ENCODE measurements around the gene DPF3. TPM values are rescaled to one million over a fixed set of nuclear protein-coding genes. Genes with fewer than 3 reads are reported as not detected.
"Not testable (repeated sequence)": the region's sequence is repeated elsewhere in the genome, so short reads cannot be mapped to it uniquely, and the experiment has no call there.

Gene DPF3
- total RNA-seq, 1 donor from 2014 or later: 0.89 TPM

DNA sequence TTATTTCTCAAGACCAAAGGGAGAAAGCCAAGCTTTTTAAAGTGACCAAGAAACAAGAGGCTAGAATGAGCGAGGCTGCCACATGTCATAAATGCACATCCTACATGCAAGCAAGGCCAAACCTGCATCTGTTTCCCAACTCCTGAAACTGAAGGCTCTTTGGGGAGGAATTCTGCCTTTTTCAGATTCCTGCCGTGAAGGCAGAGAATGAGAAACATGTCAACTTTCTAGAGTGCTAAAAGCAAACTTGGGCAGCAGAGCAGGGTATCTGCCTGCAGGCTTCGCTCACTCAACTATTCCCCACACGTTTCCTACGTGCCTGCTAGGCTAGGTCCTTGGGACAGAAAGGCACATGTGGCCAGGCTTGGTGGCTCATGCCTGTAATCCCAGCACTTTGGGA, 15.2 kb downstream of the DPF3 start:
- no peak for DNase-seq

DNA sequence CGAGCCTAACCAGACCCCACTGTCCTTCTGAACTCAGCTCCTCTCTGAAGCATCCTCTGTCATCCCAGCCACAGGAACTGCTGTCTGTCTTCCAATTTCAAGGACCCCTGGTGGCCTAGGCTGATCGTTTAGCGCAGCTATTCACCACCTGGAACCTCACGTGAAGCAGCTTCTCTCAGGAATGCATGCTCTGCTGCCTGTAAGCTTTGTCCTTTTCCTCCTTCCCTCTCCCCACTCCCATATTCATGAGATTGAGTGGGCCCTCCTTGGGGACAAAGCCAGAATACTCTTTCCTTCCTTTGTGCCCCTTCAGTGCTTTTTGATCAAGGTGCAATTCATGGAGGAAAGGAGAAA, 17.2 kb downstream of the DPF3 start:
- DNase-seq: no peak

DNA sequence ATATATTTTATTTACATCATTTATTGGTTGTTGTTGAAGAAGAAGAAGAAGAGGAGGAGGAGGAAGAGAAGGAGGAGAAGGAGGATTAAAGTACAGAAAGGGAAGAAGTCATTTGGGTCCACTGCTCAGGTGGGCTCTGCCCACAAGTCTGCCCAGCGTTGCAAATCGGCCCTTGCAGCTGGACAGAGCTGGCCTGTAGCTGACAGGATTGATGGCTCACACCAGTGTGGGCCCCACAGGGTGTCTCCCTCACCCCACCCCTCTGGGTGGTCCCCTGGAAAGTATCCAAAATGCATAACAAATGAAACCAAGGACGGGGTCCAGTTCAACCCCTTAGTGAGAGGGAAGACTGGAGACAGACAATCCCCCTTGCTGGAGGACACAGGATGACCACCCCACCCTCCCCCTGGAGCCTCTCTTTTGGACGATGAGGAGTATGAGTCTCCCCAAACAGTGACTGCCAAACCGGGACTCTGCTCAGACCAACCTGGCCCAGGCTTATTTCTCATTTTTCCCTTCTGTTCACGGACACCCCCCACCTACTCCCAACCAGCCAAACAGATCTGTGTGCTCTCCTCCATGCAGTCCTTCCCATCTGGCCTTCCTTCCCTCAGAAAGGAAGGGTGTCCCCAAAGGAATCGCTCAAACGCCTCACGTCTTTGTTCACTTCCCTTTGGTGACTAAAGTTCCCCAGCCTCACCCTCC, 17.7 kb downstream of the DPF3 start:
- DNase-seq: no peak

DNA sequence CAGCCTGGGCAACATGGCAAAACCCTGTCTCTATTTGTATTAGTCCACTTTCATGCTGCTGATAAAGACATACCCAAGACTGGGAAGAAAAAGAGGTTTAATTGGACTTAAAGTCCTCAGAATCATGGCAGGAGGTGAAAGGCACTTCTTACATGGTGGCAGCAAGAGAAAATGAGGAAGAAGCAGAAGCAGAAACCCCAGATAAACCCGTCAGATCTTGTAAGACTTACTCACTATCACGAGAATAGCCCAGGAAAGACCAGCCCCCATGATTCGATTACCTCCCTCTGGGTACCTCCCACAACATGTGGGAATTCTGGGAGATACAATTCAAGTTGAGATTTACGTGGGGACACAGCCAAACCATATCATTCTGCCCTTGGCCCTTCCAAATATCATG, 23.0 kb downstream of the DPF3 start:
- DNase-seq: not testable (repeated sequence)

DNA sequence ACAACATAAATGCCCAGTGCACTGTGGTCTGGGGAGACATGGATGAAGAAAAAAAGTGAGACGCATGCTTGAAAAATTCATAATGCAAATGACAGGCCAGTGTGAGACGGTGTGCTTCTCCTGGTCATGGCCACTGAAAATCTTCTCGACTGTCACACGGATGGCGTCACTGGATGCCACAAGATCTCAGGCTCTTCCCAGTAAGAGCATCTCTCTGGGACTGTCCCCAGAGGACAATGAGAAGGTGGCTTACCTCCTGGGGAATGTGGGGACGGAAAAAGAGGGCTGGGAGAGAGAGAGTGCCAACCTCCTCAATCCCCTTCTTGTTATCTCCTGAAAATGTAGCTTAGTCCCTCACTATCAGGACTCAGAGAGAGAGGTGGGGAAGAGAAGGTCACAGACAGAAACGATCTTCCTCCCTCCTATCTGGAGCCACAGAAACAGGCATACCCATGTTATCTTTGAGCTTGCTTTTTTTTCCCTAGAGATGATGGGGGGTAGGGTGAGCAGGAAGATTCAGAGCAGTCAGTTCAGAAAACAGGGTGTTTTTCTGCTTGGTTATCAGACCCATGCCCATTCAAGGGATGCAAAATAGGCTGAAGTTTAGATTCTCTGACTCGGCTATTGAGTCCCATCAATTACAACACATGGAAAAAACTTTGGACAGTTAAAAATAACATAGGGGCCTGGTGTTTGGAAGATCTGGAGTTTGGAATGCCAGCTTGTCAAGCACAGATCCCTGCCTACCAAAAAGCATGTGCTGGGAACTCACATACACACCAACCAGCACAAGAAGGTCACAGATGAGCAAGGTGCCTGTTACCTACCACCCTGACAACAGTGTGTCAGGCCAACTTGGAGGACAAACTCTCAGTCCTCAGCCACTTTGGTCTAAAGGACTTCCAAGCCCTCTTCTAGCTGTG, 24.2 kb downstream of the DPF3 start:
- DNase-seq: no peak

DNA sequence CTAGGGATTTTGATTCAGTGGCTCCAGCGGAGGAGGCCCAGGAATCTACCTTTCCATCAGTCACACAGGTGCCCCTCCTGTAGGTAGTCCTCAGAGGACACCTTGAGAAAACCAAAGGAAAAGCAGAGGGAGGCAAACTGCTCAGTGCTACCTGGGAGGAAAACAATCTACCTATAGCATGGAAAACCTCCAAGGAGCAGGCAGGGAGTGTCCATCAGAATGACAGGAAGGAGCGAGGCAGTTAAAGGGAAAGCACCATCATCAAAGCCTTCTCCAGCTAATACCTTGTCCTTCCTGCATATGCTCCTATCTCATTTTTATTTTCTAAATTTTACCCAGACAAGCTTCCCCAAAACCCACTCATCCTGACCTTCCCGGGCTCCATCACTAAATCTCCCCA, 25.4 kb downstream of the DPF3 start:
- DNase-seq: no peak

DNA sequence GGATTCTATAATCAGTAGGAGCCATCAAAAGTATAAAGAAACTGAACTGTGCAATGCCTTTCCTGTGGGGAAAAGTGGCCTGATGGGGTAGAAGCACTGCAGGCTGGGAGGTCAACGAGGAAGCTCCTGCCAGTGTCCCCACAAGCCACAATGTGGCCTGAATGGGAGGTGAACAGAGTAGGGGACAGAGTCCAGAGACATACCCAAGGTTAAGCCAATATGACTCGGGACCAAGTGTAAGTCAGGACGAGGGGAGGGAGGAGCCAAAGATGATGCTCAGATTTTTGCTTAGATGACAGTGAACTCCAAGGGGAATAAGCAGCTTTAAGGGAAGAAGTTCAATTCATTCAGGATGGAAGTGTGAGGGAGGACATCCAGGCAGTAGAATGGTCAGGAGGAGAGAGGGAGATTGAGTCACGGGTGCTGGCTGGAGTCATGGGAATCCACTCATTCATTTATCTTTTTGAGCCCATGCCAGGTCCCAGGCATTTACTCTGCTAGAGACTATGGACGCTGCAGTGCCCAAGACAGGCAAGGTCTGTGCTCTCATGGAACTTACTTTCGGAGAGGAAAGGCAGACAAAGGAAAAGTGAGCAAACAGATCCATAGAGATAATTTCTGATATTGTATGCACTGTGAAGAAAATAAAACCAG, 29.1 kb downstream of the DPF3 start:
- DNase-seq: no peak

DNA sequence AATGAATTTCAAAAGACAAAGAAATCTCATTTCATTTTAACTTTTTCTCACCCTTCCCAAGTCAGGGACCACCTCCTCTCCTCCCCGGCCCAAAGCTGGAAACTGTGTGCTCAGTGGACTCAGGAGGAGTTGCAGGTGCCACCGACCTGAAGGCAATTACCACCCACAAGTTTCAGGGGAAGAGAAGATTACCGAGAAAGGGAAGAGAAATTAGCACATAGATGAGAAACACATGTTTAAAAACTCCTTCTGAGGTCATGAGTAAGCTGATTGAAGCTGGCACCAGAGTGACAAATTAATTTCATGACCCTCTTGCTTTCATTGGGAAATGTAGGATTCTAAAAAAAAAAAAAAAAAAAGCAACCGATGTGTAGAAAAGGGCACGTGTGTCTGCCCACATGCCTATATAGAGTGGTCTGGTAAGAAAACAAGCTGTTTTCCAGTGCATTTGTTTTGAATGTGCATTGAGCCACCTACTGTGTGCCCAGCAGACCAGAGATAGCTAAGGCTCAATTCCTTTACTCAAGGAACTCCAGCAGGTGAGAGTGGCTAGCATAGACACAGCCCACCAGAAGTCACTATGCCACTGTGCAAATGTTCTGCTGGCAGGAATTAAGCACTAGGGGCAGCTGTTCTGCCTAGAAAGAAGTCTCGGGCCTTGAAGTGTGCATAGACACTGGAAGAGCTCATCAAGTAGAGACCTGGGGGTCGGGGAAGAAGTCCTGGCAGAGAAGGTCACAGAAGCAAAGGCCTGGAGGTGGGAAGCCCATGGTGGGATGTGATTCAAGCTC, 30.5 kb downstream of the DPF3 start:
- DNase-seq: no peak

DNA sequence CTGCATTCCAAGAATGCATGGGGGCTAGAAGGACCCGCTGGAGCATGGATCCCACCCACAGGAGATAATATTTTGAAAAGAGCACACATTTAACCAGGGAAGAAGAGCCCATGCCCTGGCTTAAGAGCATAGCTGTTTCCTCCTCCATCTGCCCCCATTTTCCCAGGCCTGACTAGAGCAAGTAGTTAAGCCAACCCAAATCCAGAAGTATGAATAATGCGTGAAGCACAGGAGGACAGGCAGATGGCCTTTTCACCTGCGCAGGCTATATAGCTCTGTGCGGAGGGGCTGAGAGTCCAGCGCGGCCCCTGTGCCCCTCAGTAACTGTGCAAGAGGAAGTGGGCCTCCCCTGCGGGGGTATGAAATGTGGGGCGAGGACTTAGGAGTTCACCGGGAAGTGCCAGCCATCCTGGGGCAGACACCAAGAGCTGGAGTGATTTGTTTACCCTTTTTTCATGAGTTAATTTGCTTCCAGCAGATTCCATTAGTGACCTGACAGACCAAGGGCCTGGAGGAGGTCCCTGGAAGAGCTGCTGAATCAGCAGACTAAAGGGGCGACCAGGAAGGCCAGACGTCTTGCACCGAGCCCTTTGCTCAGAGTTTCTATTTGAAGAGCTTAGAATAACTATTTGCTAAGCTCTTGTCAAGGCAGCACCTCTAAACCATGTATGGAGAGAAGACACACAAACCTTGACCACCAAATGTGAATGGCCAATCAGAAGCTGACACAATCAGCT, 37.2 kb downstream of the DPF3 start:
- no peak for DNase-seq

DNA sequence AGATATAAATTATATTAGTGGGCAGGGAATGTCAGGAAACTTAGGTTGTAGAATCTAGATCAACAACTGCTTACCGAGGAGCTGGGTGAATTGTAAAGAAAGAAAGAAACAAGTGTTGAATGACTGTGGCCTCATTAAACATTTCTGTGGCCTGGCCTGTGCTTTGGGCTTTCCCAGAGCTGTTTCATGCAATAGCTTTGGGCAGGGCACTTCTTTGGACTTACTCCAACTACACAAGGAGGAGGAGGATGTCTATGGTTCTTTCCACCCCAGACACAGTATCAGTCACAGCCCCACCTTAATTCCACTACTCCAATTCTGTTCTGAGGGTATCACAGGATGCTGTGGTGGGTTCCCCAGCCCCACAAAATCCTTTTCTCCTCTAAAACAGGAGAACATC, 38.0 kb downstream of the DPF3 start:
- no peak for DNase-seq

DNA sequence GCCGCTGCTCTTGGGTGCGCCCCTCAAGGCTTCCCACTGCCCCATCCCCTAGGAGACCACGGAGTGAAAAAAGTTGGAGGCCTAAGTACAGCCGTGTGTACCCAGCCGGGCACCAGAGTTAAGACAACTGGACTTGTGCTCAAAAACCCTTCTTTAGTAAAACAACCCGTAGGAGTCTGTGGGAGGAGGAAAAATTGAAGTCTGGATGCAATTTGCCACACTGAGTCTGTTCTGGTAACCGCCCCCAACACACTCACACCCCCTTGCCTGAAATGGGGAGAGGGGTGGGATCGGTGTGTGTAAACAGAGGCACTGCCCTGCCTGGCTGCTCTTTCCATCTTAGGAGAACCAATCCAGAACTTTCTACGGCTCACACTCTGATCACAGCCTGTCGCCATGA, 41.7 kb downstream of the DPF3 start:
- DNase-seq: no peak

DNA sequence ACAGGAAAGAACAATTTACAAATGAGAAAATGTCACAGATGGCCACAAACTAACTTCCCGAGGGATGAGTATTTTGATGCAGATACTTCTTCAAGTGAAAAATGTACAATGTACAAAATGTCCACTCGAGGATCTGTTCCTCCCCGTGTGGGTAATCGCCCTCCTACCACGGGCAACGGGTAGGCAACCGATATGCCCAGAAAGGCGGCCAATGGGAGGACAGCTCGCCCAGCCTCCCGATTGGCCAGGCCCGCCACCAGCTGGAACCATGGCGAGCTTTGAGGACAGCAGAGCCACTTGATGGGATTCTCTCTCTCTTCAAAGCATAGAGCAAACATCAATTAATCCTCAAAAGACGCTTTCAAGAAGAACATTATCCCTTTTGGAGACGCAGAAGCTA, 42.3 kb downstream of the DPF3 start:
- DNase-seq: no peak

DNA sequence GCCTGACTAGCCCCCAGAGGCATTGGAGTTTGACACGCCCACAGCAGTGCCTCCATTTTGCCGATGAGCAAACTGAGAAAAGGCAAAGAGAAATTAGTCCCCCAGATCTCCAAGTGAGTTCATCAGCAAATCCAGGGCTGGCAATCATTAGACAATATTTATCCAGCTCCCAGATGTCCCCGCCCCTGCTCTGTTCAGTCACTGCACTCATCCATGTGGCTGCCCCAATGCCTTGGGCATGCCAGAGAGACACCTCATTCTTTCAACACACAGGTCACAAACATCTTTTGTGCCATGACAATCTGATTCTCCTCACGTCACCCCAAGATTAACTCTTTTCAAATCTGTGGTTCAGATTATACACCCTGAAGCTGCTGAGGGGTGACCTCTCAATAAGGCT, 43.5 kb downstream of the DPF3 start:
- DNase-seq: no peak

DNA sequence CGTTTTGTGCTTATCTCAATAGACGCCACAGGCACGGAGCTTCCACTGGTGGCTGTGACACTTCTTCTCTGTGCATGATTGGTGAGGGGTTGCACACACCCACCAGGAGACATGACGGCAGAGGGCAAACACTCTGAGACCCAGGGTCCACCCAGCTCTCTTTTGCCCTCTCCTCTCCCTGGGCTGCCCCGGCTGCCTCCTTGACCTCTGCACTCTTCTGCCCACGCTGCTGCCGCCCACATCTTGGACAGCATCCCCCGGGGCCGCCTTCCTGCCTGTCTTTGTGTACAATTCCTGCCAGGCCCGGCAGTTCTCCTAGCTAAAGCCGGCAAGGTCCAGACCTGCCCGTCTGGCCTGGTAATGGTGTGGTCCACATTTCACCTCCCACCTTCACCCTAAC, 44.7 kb downstream of the DPF3 start:
- no peak for DNase-seq

DNA sequence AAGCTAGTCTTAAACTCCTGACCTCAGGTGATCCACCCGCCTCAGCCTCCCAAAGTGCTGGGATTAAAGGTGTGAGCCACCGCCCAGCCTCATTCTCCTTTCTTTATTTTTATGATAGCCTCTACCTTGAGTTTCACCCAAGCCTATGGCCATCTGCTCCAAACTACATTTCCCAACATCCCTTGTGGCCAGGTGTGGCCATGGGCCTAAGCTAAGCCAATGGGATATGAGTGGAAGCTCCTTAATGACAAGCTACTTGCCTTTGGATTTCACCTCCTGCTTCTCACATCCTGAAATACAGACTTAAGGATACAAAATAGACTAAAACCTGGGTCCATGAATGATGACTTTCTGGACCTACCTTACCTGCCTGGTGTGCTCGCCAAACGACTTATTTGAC, 46.2 kb downstream of the DPF3 start:
- DNase-seq: no peak

DNA sequence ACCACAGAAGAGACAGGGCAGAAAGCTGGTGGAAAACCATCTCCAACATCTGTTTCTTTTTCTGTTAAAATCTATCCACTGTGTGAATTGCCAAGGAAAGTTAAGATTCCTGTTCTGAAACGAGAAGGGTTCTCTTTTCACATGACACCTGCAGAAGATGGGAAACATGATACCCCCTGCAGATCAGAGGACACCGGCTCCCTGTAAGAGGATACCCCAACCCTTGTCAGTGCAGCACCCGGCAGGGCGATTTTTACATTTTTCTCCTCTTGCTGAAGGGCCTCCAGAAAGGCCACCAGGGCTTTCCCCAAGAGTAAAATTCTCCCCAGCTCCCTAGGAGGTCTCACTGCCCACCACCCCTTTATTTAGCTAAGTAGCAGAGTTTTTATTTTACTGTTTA, 48.2 kb downstream of the DPF3 start:
- no peak for DNase-seq

DNA sequence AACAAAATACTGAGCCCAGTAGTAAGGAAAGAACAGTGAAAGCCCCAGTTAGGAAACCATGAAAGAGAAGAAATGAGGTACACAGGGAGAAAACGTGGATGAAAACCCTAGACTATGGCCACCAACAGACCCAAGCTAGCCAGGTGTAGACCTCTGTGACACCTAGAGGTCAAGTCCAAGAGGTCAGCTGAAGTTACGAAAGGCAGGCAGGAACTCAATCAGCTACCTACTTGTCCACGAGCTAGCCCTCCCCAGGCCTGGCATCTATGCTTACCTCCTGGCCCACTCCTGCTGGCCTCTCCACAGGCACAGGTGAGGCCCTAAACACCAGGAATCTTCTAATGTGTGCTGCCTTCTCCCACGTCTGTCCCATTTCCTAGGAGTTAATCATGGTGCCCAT, 48.7 kb downstream of the DPF3 start:
- DNase-seq: no peak

DNA sequence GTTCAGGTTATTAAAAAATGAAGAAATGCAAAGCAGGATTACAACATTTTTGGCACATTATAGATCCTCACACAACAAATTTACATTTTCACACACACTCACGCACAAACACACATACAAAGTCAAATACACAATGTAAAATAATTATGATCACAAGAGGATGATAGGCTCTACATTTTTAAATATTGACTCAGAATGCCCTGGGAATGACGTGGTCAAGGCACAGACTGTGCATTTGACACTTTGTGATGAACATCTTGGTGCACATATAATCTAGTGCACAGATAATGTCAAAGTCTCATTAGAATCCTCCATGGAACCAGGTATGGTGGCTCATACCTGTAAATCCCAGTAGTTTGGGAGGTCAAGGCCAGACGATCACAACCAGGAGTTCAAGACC, 49.4 kb downstream of the DPF3 start:
- DNase-seq: no peak

DNA sequence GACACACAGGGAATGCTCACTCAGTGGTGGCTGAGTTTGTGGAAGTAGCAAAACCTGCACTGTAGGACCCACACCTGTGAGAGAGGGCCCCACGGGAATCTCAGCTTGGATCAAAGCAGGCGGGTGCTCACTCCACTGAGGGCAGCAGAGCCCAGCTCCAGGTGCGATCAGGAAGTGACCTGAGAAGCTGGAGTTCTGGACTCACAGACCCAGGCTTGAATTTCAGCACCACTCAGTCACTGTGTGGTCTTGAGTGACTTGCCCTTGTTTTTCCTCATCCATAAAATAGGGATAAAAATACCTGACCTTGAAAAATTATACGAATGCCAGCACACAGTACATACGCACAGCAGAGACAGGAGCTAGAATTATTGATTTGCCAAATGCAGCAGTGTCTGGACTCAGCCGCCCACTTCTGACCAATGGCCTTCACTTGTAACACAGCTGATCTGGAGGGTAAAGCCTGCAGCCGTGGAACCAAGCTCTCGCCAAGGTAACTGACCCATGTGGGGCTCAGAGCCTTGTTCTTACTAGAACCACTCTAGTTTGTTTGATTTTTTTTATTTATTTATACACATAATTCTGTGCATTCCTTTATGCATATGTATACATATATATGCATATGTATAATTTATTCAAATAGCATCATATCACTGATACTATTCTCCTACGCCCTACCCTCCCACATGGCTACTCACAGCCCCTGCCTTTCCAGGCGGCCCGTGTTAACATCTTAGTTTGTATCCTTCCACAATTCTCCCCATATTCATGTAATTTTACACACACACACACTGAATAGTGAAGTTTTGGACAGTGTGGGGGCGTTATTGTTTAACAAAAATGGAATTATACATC, 53.9 kb downstream of the DPF3 start:
- DNase-seq: no peak

DNA sequence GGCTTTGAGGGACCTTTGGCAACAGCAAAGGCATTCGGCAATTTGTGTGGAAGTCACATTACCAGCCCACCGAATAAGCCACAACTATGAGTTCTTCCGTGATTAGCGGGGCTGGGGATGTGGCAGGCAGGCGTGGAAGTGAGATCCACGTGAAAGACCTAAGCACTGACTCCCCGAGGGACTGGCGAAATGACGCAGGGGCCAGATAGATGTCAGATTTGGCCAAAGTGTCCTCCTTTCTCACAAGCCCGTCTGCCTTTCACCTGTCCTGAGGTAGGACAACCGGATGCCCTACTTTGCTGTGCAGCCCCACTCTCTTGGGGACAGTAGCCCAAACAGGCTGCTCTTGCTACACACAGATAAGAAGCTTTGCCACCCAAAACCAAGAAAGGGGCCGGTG, 54.5 kb downstream of the DPF3 start:
- DNase-seq: no peak

DNA sequence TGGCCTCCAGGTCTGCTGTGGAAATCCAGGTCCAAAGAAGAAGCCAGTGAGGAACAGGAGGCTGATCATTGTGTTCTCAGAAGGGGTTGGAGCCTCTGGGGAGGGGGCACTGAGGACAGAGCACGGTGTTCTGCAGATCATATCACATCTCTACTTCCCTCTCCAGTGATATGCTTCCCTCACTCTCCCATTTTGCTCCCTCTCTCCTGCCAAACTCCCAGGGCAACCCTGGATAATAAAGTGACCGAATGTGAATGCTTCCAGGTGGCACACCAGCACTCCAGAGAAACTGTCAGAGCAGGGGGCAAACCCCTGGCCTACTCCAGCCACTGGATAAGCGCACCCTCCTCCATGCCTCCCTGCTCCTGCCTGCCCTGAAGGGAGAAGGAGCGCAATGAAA, 57.8 kb downstream of the DPF3 start:
- DNase-seq: no peak

Data from skin of body (tissue), 2 donors.